T-helper 9 cell (primary cell): ENCODE results near the gene CTAGE9.

Experiments used
- DNase-seq: peaks from one replicate; pipeline ENCODE4 v3.0.0-alpha.2; 2020

The CTAGE9 gene

DNA sequence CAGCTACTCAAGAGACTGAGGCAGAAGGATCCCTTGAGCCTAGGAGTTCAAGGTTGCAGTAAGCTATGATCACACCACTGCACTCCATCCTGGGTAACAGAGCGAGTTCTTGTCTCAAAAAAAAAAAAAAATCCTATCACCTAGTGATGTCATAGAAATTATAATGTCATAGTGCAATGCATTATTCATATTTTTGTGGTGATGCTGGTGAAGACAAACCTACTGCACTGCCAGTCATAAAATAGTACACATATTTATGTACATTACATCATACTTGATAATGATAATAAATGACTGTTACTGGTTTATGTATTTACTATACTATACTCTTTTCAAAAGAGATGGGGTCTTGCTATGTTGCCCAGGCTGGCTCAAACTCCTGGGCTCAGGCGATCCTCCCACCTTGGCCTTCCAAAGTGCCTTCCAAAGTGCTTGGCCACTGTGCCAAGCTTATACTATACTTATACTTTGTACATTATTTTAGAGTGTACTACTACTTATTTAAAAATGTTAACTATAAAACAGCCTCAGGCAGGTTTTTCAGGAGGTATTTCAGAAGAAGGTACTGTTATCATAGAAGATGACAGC is 47.1 kb downstream of the CTAGE9 start:
- no peak for DNase-seq

- no peak for DNase-seq
These were observed 50.6 kb downstream of the CTAGE9 start for GRCh38 chr6:131660195-131660594.
